ENCODE measurements around the gene TPSB2. TPM values are rescaled to one million over a fixed set of nuclear protein-coding genes. Genes with fewer than 3 reads are reported as not detected.

TPSB2 gene
- total RNA-seq, 1 donor: not detected

- H3K4me1 ChIP-seq (ENCODE audit: insufficient read depth, low read length): no peaks in the 10 kb centered on the region
- no peak overlapping the region for H3K4me3 ChIP-seq (ENCODE audit: low read length)
- no peaks in the 10 kb centered on the region for H3K9me3 ChIP-seq (ENCODE audit: low read depth, low read length)
- H3K27me3 ChIP-seq (ENCODE audit: insufficient read depth, low read length): no peaks in the 10 kb centered on the region
Observed at GRCh38 chr16:1182316-1182671, 47.7 kb downstream of the TPSB2 start.

GRCh38 chr16:1181404-1182315, 48.3 kb downstream of the TPSB2 start:
- no peaks in the 10 kb centered on the region for H3K9me3 ChIP-seq (ENCODE audit: low read depth, low read length)
- H3K27me3 ChIP-seq (ENCODE audit: insufficient read depth, low read length): no peaks in the 10 kb centered on the region
- H3K4me1 ChIP-seq (ENCODE audit: insufficient read depth, low read length): no peaks in the 10 kb centered on the region
- H3K4me3 ChIP-seq (ENCODE audit: low read length): no peak overlapping the region

GRCh38 chr16:1180549-1181403, 49.2 kb downstream of the TPSB2 start:
- Histone ChIP-seq H3K9me3 (ENCODE audit: low read depth, low read length) (no peaks in the 10 kb centered on the region), H3K4me3 (ENCODE audit: low read length) (no peak overlapping the region), H3K4me1 (ENCODE audit: insufficient read depth, low read length) (no peaks in the 10 kb centered on the region), H3K27me3 (ENCODE audit: insufficient read depth, low read length) (no peaks in the 10 kb centered on the region)

Other genes with a start within 250 kb of the TPSB2 start
- 1.0 TPM for gene SOX8, start 248.4 kb downstream of the TPSB2 start, total RNA-seq
- not detected for gene SSTR5, start 157.4 kb downstream of the TPSB2 start, total RNA-seq
- not detected for gene C1QTNF8, start 133.9 kb downstream of the TPSB2 start, total RNA-seq
- gene CACNA1H, start 77.1 kb downstream of the TPSB2 start, total RNA-seq: 0.52 TPM
- not detected for gene TPSG1, start 4.9 kb downstream of the TPSB2 start, total RNA-seq
- gene TPSAB1, start 10.5 kb upstream of the TPSB2 start, total RNA-seq: not detected
- not detected for gene TPSD1, start 25.9 kb upstream of the TPSB2 start, total RNA-seq
- gene UBE2I, start 79.5 kb upstream of the TPSB2 start, total RNA-seq: 108 TPM
- 2.3 TPM for gene BAIAP3, start 103.5 kb upstream of the TPSB2 start, total RNA-seq
- 21.3 TPM for gene TSR3, start 121.7 kb upstream of the TPSB2 start, total RNA-seq
- gene GNPTG, start 121.7 kb upstream of the TPSB2 start, total RNA-seq: 29.8 TPM
- gene UNKL, start 184.5 kb upstream of the TPSB2 start, total RNA-seq: 18.4 TPM
- gene UQCC4, start 190.6 kb upstream of the TPSB2 start, total RNA-seq: 4.3 TPM
- gene PERCC1, start 200.9 kb upstream of the TPSB2 start, total RNA-seq: 0.84 TPM
- 0.21 TPM for gene CCDC154, start 214.4 kb upstream of the TPSB2 start, total RNA-seq
- 58.2 TPM for gene CLCN7, start 244.8 kb upstream of the TPSB2 start, total RNA-seq